GM19240 (cell line): ENCODE data around the gene MXRA7.
A peak's percentile ranks its signal among the peaks of the same experiment; 100 is the strongest.

Experiments
- DNase-seq: peaks from one replicate; pipeline ENCODE4 v3.0.0; 2011; ENCODE audit warnings: low spot score; ENCODE audit not compliant: insufficient read length

MXRA7 gene

GRCh38 chr17:76696763-76697701, 13.7 kb downstream of the MXRA7 start:
- DNase-seq = peak; percentile 58

- DNase-seq = no peak
Measured at GRCh38 chr17:76695059-76695831, 15.5 kb downstream of the MXRA7 start.

- DNase-seq = no peak
Measured at GRCh38 chr17:76691379-76692191, 19.2 kb downstream of the MXRA7 start.

GRCh38 chr17:76690596-76691280, 20.0 kb downstream of the MXRA7 start:
- DNase-seq = no peak

- no peak for DNase-seq
Measured at GRCh38 chr17:76689859-76690258, 20.9 kb downstream of the MXRA7 start.

GRCh38 chr17:76688165-76688622, 22.6 kb downstream of the MXRA7 start:
- no peak for DNase-seq

- no peak for DNase-seq
Measured at GRCh38 chr17:76687298-76688164, 23.2 kb downstream of the MXRA7 start.

- no peak for DNase-seq
Measured at GRCh38 chr17:76686538-76687297, 24.0 kb downstream of the MXRA7 start.

GRCh38 chr17:76685846-76686245, 24.9 kb downstream of the MXRA7 start:
- DNase-seq = no peak

GRCh38 chr17:76685366-76685765, 25.4 kb downstream of the MXRA7 start:
- no peak for DNase-seq

GRCh38 chr17:76684756-76685155, 26.0 kb downstream of the MXRA7 start:
- DNase-seq = no peak

GRCh38 chr17:76683921-76684745, 26.6 kb downstream of the MXRA7 start:
- no peak for DNase-seq

- no peak for DNase-seq
Measured at GRCh38 chr17:76683011-76683755, 27.6 kb downstream of the MXRA7 start.

GRCh38 chr17:76682296-76682695, 28.5 kb downstream of the MXRA7 start:
- DNase-seq = no peak

GRCh38 chr17:76681222-76682137, 29.3 kb downstream of the MXRA7 start:
- DNase-seq = peak; percentile 58

- DNase-seq = no peak
Measured at GRCh38 chr17:76679239-76679638, 31.5 kb downstream of the MXRA7 start.
